Suppressor macrophage treated with lipopolysaccharide for 4 hours (primary cell): ENCODE results near the gene MND1.
"Not testable (repeated sequence)": the region's sequence is repeated elsewhere in the genome, so short reads cannot be mapped to it uniquely, and the experiment has no call there.

Experiments
- DNase-seq: peaks from one replicate; pipeline ENCODE4 v3.0.0-alpha.2; 2020

MND1 gene

DNA sequence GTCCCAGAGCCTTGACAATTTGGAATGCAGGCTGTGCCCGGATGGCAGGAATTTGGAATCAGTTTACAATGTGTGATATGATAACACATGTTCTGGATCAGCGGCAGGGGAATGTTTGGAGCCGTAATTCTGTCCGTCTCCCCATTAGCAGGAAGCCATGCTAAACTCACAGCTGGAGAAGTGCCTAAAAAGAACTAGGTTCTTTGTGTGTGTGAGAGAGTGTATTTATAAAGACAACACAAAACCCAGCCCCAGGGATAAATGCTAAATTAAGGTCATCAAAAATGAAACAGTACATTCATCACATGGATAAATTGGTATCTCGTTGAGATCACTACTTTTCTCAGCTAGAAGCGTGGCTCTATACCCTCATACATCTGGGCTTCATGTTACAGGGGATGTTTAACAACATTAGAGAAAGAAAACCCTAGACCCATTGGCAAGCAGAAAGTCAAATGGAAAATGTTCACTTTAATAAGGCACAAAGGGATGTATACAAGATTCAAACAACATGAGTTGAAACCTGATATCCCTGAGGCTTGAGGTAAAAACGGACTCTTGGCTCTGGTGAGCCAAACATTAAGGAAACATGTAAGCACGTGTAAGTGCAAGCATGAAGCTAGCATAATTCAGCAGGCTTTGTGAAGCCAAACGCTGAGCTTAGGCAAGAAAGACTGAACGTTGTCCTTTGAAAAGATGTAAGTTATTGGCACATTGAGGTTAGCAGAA lies 103.7 kb downstream of the MND1 start:
- DNase-seq: no peak

DNA sequence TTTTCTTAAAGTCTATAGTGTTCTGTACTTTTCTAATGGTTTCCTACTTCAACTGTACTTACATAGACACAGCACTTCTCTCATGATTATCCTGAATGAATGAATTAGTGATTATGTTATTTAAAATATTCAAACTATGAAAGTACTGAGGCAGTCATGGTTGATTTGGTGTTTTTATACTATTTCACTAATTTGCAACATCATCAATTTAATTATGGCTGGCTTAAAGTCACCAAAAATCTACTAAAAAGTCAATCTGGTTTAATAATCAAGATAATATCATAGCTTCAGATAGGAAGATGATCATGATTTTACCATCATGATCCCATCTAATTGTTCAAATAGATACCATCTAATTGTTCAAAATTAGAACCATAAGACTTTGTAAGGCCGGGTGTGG lies 104.8 kb downstream of the MND1 start:
- DNase-seq: no peak

- no peak for DNase-seq
These were observed 106.0 kb downstream of the MND1 start for GRCh38 chr4:153450544-153450917.

DNA sequence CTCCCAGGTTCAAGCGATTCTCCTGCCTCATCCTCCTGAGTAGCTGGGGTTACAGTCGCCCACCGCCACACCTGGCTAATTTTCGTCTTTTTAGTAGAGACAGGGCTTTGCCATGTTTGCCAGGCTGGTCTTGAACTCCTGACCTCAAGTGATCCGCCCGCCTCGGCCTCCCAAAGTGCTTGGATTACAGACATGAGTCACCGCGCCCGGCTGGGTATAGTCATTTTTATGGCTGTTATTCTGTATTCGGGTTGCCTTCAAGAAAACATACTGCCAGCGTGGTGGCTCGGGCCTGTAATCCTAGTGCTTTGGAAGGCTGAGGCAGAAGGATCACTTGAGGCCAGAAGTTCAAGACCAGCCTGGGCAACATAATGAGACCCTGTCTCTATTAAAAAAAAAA lies 106.7 kb downstream of the MND1 start:
- DNase-seq: not testable (repeated sequence)

DNA sequence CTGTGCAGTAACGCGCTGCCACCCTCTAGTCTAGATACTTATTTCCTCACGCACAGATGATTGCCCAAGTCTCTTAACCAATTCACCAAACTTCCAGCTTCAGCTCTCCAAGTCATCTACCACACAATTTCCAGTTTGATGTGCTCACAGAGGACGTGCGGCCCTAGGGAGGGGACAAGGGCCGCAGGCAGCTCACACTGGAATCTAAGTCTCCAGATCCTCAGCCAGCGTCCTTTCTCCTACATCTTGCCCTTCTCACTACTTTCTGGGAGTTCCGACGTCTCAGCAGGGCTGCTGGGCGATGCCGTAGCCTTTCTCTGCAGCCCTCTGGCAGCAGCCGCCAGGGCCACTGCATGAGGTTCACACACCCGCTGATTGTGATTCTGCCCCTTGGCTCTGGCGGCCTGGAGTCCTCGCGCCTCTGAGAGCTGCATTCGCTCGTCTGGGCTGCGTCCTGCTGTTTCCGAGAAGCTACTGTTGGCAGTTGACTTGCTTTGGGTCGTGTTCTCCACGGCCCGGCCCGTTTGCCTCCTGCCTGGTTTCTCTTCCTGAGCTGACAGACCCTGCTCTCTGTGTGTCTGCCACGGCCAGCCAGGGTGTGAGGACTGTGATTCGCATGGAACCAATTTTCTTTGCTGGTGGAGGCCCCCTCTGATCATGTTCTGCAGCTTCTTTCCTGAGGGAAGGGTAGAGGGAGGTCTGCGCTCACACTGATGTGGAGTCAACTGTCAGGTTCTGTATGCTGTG lies 107.6 kb downstream of the MND1 start:
- peak; percentile 63 for DNase-seq

DNA sequence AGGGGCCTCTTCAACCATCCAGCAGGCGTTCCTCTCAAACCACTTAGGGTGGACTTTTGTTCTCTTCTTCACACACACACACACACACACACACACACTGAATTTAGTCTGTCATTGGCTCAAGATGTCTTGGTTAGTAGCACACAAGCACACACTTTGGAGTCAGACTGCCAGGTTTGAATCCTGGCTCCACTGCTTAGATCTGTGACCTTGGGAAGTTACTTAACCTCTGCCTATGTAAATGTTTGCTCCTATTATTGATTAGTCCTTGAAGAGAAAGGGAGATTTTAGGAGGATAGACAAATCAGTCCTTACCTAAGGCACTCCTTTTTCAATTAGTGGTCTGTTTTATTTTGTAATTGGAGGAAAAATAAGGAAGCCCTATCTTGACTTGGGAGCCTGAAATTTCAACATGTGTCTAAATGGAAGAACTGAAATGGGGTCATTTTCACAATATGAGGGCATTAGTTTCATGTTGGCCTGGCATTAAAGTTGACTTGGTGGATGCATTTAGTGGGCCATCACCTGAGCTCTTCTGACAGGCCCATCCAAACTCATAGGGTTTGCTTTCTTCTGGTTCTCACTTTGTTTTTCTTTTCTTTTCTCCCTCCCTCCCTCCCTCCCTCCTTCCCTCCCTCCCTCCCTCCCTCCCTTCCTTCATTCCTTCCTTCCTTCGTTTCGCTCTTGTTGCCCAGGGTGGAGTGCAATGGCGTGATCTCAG lies 108.3 kb downstream of the MND1 start:
- no peak for DNase-seq

- peak; percentile 34 for DNase-seq
These were observed 108.9 kb downstream of the MND1 start for GRCh38 chr4:153453402-153453801.

- no peak for DNase-seq
These were observed 114.5 kb downstream of the MND1 start for GRCh38 chr4:153458969-153459368.

- DNase-seq: not testable (repeated sequence)
These were observed 117.1 kb downstream of the MND1 start for GRCh38 chr4:153461549-153461948.

DNA sequence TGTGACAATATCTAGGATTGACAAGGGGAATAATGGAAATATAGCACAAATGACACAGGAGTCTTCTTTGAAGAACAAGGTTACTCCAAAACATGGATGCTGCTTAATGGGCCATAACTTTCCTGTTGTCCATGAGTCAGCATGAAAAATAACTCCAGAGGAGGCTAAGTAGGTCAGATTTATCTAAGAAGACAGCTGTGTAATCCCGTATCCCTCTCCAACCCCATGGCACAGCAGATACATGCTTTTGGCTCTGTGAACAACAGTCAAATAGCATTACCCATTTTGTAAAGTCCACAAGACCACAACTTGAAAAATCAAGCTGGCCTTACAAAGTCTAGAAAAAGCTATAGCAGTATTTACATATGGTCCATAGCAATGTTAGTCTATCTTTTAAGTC lies 119.6 kb downstream of the MND1 start:
- no peak for DNase-seq
